GM23248 (cell line): ENCODE data around the gene QRFP.

ENCODE experiments used
- EZH2 ChIP-seq: fragments of 200-600 bp; sonication (generic); IDR thresholded peaks from 2 replicates; pipeline ENCODE4 v1.6.1; 2018; ENCODE audit warnings: antibody characterized with exemption, mild to moderate bottlenecking; ENCODE audit not compliant: insufficient read depth, poor library complexity, severe bottlenecking
- EZH2phosphoT487 ChIP-seq: fragments of 200-600 bp; sonication (generic); IDR thresholded peaks from 2 replicates; pipeline ENCODE4 v1.6.1; 2018; ENCODE audit warnings: antibody characterized with exemption, moderate library complexity, mild to moderate bottlenecking, low read depth; ENCODE audit not compliant: insufficient read depth

DNA sequence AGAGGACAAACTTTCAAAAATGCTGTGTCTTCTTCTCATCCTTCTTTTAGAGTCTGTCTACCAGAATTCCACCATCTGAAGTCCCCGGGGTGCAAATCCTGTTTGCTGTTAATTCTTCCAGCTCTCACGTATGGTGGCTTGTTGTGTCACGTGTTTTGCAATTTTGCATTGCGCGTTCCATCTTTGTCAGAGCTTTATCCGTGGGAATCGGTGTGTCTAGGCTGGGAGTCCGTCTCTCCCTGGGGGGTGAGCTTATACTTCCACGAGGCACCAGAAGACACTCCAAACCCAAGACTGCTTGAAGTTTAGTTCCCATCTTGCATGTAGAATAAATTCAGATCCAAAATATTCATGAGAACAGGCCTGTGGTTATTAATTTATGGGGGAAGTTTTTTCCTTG lies 48.6 kb upstream of the QRFP start:
- no peak for TF ChIP-seq EZH2
- no peak for TF ChIP-seq EZH2phosphoT487
